HepG2 (cell line): ENCODE measurements around the gene VAMP8. TPM values are rescaled to one million over a fixed set of nuclear protein-coding genes. Genes with fewer than 3 reads are reported as not detected.

Experiments used
- CAMTA2 ChIP-seq: sonication (generic); formaldehyde crosslinking; IDR thresholded peaks from 2 replicates; pipeline ENCODE4 v1.4.0; 2020; ENCODE audit warnings: mild to moderate bottlenecking, missing genetic modification reagents, borderline replicate concordance
- DRAP1 ChIP-seq: IDR thresholded peaks from 2 replicates; pipeline ENCODE4 v1.6.1; 2016; ENCODE audit warnings: missing genetic modification reagents, missing compliant biosample characterization
- FOXP1 ChIP-seq, 2 experiments: fragments of 450-650 bp in 1 of 2; IDR thresholded peaks; 2 replicates each; pipeline ENCODE4 v1.6.1; 2017 to 2018; ENCODE audit warnings: antibody characterized with exemption in 1 of 2
- GRHL1 ChIP-seq: sonication (generic); formaldehyde crosslinking; conservative IDR thresholded peaks from 2 replicates; pipeline ENCODE4 v1.8.0; 2022; ENCODE audit warnings: missing genetic modification reagents
- HNRNPUL1 ChIP-seq: fragments of 200-400 bp; formaldehyde crosslinking; IDR thresholded peaks from 2 replicates; pipeline ENCODE4 v1.6.1; 2017; ENCODE audit warnings: low read depth, mild to moderate bottlenecking, low read length, moderate library complexity
- JUN ChIP-seq: sonication (generic); formaldehyde crosslinking; IDR thresholded peaks from 2 replicates; pipeline ENCODE4 v1.4.0; 2020; ENCODE audit warnings: mild to moderate bottlenecking, missing genetic modification reagents
- PAX8 ChIP-seq: sonication (generic); formaldehyde crosslinking; IDR thresholded peaks from 2 replicates; pipeline ENCODE4 v1.8.0; 2022; ENCODE audit warnings: mild to moderate bottlenecking, missing genetic modification reagents, borderline replicate concordance
- PAXIP1 ChIP-seq: sonication (generic); formaldehyde crosslinking; conservative IDR thresholded peaks from 2 replicates; pipeline ENCODE4 v1.4.0; 2020; ENCODE audit warnings: mild to moderate bottlenecking, missing genetic modification reagents, moderate library complexity
- PITX1 ChIP-seq: sonication (generic); formaldehyde crosslinking; IDR thresholded peaks from 2 replicates; pipeline ENCODE4 v1.5.1; 2020; ENCODE audit warnings: mild to moderate bottlenecking, missing genetic modification reagents
- ZBTB33 ChIP-seq: sonication (generic); formaldehyde crosslinking; IDR thresholded peaks from 2 replicates; pipeline ENCODE4 v1.4.0; 2020; ENCODE audit warnings: missing genetic modification reagents
- ZBTB39 ChIP-seq: sonication (generic); formaldehyde crosslinking; IDR thresholded peaks from 2 replicates; pipeline ENCODE4 v1.5.0; 2020; ENCODE audit warnings: missing genetic modification reagents
- ZNF124 ChIP-seq: sonication (generic); formaldehyde crosslinking; IDR thresholded peaks from 2 replicates; pipeline ENCODE4 v1.4.0; 2020; ENCODE audit warnings: missing genetic modification reagents
- ZNF333 ChIP-seq: sonication (generic); formaldehyde crosslinking; IDR thresholded peaks from 2 replicates; pipeline ENCODE4 v1.4.0; 2020; ENCODE audit warnings: mild to moderate bottlenecking, missing genetic modification reagents, borderline replicate concordance
- ZNF350 ChIP-seq: sonication (generic); formaldehyde crosslinking; IDR thresholded peaks from 2 replicates; pipeline ENCODE4 v1.4.0; 2020; ENCODE audit warnings: mild to moderate bottlenecking, low read depth, missing genetic modification reagents, borderline replicate concordance
- ZNF44 ChIP-seq: sonication (generic); formaldehyde crosslinking; IDR thresholded peaks from 2 replicates; pipeline ENCODE4 v1.5.1; 2020; ENCODE audit warnings: mild to moderate bottlenecking, missing genetic modification reagents
- ZNF496 ChIP-seq: sonication (generic); formaldehyde crosslinking; IDR thresholded peaks from 2 replicates; pipeline ENCODE4 v1.8.1; 2023; ENCODE audit warnings: mild to moderate bottlenecking, moderate library complexity, missing genetic modification reagents; ENCODE audit not compliant: insufficient replicate concordance
- polyA plus RNA-seq, 8 experiments: library from polyadenylated mRNA; depleted of rRNA in 3 of 8; stranded (reverse) in 7 of 8; unstranded in 1 of 8; fragments of >200 nt; fragmentation: Illumina TruSeq in 4 of 8; extraction: Trizol in 4 of 8; gene quantifications; 2 replicates each; pipeline versions ENCODE4 v1.2.1 to v1.2.3, GENCODE V29; 2011 to 2016; ENCODE audit warnings: low read depth in 4 of 8, missing spikeins in 1 of 8, mixed read lengths in 1 of 8; ENCODE audit not compliant: insufficient read depth in 1 of 8
- total RNA-seq, 5 experiments: library from RNA; depleted of rRNA; stranded (reverse); fragments of >200 nt; fragmentation: Illumina TruSeq; extraction: Trizol; gene quantifications; 2 replicates each; pipeline ENCODE4 v1.2.3, GENCODE V29; 2016; ENCODE audit warnings: low read depth in 1 of 5

Gene VAMP8
- total and polyA plus RNA-seq, 2 of the 13 experiments (the other 11 are each of a cell fraction or from before 2014, with no cell fraction given), result 83.3 to 157 TPM

- TF ChIP-seq PAXIP1 (CRISPR knock-in tag) (peak; percentile 77), ZNF350 (CRISPR knock-in tag) (0 out of 2 replicates have a peak, but pooled peaks have one; percentile 12), PITX1 (CRISPR knock-in tag) (0 out of 2 replicates have a peak, but pooled peaks have one; percentile 55), ZNF333 (CRISPR knock-in tag) (peak; percentile 9; the same call in 1 of the 2 replicates), ZNF496 (no peak), PAX8 (CRISPR knock-in tag) (no peak), ZNF124 (CRISPR knock-in tag) (0 out of 2 replicates have a peak, but pooled peaks have one; percentile 7), ZBTB33 (CRISPR knock-in tag) (no peak), GRHL1 (CRISPR knock-in tag) (no peak), DRAP1 (CRISPR knock-in tag) (no peak), CAMTA2 (CRISPR knock-in tag) (peak; percentile 11; the same call in 1 of the 2 replicates), ZBTB39 (CRISPR knock-in tag) (0 out of 2 replicates have a peak, but pooled peaks have one; percentile 0), HNRNPUL1 (no peak), JUN (CRISPR knock-in tag) (peak; percentile 19; the same call in 1 of the 2 replicates), ZNF44 (no peak), FOXP1 (IDR thresholded peaks at IDR 0.05) (no peak), FOXP1 (CRISPR knock-in tag; IDR thresholded peaks at IDR 0.05) (no peak)
Measured at GRCh38 chr2:85601771-85602475, 24.5 kb downstream of the VAMP8 start (continued).
